HCT116 (cell line): ENCODE measurements around the gene EIF3F. TPM values are rescaled to one million over a fixed set of nuclear protein-coding genes. Genes with fewer than 3 reads are reported as not detected.

Experiments
- ATAC-seq: fragments of 200-7000 bp; cut with Tn5 transposase; 2 replicates; pipeline ENCODE4 v1.9.1; 2020; ENCODE audit warnings: mild to moderate bottlenecking, moderate library complexity
- BruUV-seq: library from RNA; stranded (reverse); fragments of 400-500 nt; replicated peaks from 2 replicates; lab custom pipeline; 2021; lab: Mats Ljungman, UMichigan
- CTCF ChIA-PET: fragments of 300-600 bp; sonication (Branson Sonifier 250); formaldehyde crosslinking; loops from one replicate; lab custom pipeline; 2021; ENCODE audit warnings: antibody characterized with exemption; lab: Charles Lee
- POLR2A ChIA-PET: fragments of 300-600, 350-600 bp; sonication (Branson Sonifier 250); formaldehyde crosslinking; loops from one replicate; lab custom pipeline; 2021; ENCODE audit warnings: antibody characterized with exemption; lab: Charles Lee
- RAD21 ChIA-PET, 2 experiments: fragments of 300-600 bp; sonication (Branson Sonifier 250); formaldehyde crosslinking; loops; one replicate each; lab custom pipeline; 2023; ENCODE audit warnings: low total read pairs in 2 of 2; ENCODE audit not compliant: uncharacterized antibody in 2 of 2, unreplicated experiment in 2 of 2, low non-redundant PET in 1 of 2; lab: Charles Lee
- DNase-seq: peaks from one replicate; pipeline ENCODE4 v3.0.0-alpha.2; 2010; ENCODE audit warnings: low read depth, low spot score
- H2AFZ ChIP-seq: fragments of 200-600 bp; shearing (Covaris generic), sonication (generic); 2 replicates; pipeline ENCODE4 v1.6.1; 2017; ENCODE audit warnings: low read depth, mixed run types, mixed read lengths, antibody characterized with exemption, low read length; ENCODE audit not compliant: poor library complexity, severe bottlenecking
- H3K27ac ChIP-seq: 2 replicates; pipeline ENCODE4 v1.5.1; 2012; ENCODE audit warnings: low read depth, low read length
- H3K27me3 ChIP-seq: fragments of 200-600 bp; sonication (generic); 2 replicates; pipeline ENCODE4 v1.6.1; 2016; ENCODE audit warnings: mixed run types, low read length, mixed read lengths; ENCODE audit not compliant: insufficient read depth
- H3K36me3 ChIP-seq, 2 experiments: fragments of 200-500 bp in 1 of 2; fragments of 200-600 bp in 1 of 2; sonication (Bioruptor generic) in 1 of 2; sonication (generic) in 1 of 2; 2 replicates each; pipeline versions ENCODE4 v1.5.1 to v1.6.1; 2014 to 2016; ENCODE audit warnings: low read length in 2 of 2, inconsistent platforms in 1 of 2, mixed read lengths in 1 of 2, mixed run types in 1 of 2; ENCODE audit not compliant: insufficient read depth in 2 of 2, control insufficient read depth in 1 of 2
- H3K4me1 ChIP-seq, 2 experiments: fragments of 200-600 bp in 1 of 2; sonication (generic) in 1 of 2; 2 replicates each; pipeline versions ENCODE4 v1.5.1 to v1.6.1; 2012 to 2017; ENCODE audit warnings: low read length in 2 of 2, inconsistent platforms in 1 of 2, mild to moderate bottlenecking in 1 of 2, mixed read lengths in 1 of 2, mixed run types in 1 of 2, moderate library complexity in 1 of 2; ENCODE audit not compliant: insufficient read depth in 2 of 2, control insufficient read depth in 1 of 2
- H3K4me2 ChIP-seq: fragments of 200-600 bp; sonication (generic); 2 replicates; pipeline ENCODE4 v1.6.1; 2017; ENCODE audit warnings: mixed run types, low read length, mixed read lengths
- H3K4me3 ChIP-seq, 2 experiments: fragments of 200-600 bp in 1 of 2; sonication (generic) in 1 of 2; replicated peaks in 1 of 2; 2 replicates each; pipeline ENCODE4 v1.5.1; 2011 to 2016; ENCODE audit warnings: low read length in 2 of 2, control low read depth in 1 of 2, low read depth in 1 of 2, mild to moderate bottlenecking in 1 of 2, mixed read lengths in 1 of 2, mixed run types in 1 of 2
- H3K79me2 ChIP-seq: fragments of 200-600 bp; sonication (generic); 2 replicates; pipeline ENCODE4 v1.6.1; 2017; ENCODE audit warnings: mild to moderate bottlenecking, mixed run types, low read length, moderate library complexity, mixed read lengths; ENCODE audit not compliant: insufficient read depth
- H3K9ac ChIP-seq: fragments of 200-600 bp; sonication (generic); 2 replicates; pipeline ENCODE4 v1.6.1; 2016; ENCODE audit warnings: low read length, mixed read lengths
- H3K9me2 ChIP-seq: fragments of 200-600 bp; sonication (generic), shearing (Covaris generic); 2 replicates; pipeline ENCODE4 v1.6.1; 2017; ENCODE audit warnings: mixed run types, mild to moderate bottlenecking, moderate library complexity; ENCODE audit not compliant: insufficient read depth
- H3K9me3 ChIP-seq, 2 experiments: fragments of 200-500 bp in 1 of 2; fragments of 200-600 bp in 1 of 2; sonication (Bioruptor generic) in 1 of 2; sonication (generic) in 1 of 2; 2 replicates each; pipeline ENCODE4 v1.6.1; 2014 to 2017; ENCODE audit warnings: low read length in 2 of 2, mixed read lengths in 2 of 2, inconsistent platforms in 1 of 2, low read depth in 1 of 2, mild to moderate bottlenecking in 1 of 2, mixed run types in 1 of 2, moderate library complexity in 1 of 2; ENCODE audit not compliant: control insufficient read depth in 1 of 2, insufficient read depth in 1 of 2
- H4K20me1 ChIP-seq: fragments of 200-600 bp; sonication (generic), shearing (Covaris generic); 2 replicates; pipeline ENCODE4 v1.6.1; 2017; ENCODE audit warnings: mixed run types, mild to moderate bottlenecking, moderate library complexity; ENCODE audit not compliant: insufficient read depth
- CBX3 ChIP-seq: IDR thresholded peaks from 2 replicates; pipeline ENCODE4 v1.6.1; 2012; ENCODE audit warnings: low read depth
- CEBPB ChIP-seq: IDR thresholded peaks from 2 replicates; pipeline ENCODE4 v1.6.1; 2012; ENCODE audit warnings: low read depth
- EGR1 ChIP-seq: IDR thresholded peaks from 2 replicates; pipeline ENCODE4 v1.6.1; 2012; ENCODE audit warnings: low read depth
- ELF1 ChIP-seq: IDR thresholded peaks from 2 replicates; pipeline ENCODE4 v1.6.1; 2012; ENCODE audit warnings: low read depth, borderline replicate concordance
- EZH2 ChIP-seq: fragments of 200-600 bp; sonication (generic); IDR thresholded peaks from 2 replicates; pipeline ENCODE4 v1.6.1; 2017; ENCODE audit warnings: antibody characterized with exemption, mixed run types
- EZH2phosphoT487 ChIP-seq: fragments of 200-600 bp; IDR thresholded peaks from 2 replicates; pipeline ENCODE4 v1.6.1; 2018; ENCODE audit warnings: antibody characterized with exemption, borderline replicate concordance
- FOSL1 ChIP-seq: IDR thresholded peaks from 2 replicates; pipeline ENCODE4 v1.6.1; 2012; ENCODE audit warnings: low read depth
- POLR2A ChIP-seq: IDR thresholded peaks from 2 replicates; pipeline ENCODE4 v1.7.0; 2011; ENCODE audit warnings: borderline replicate concordance; ENCODE audit not compliant: insufficient read depth, insufficient read length; ENCODE audit errors: extremely low read depth
- POLR2AphosphoS5 ChIP-seq: IDR thresholded peaks from 2 replicates; pipeline ENCODE4 v1.6.1; 2011; ENCODE audit warnings: mild to moderate bottlenecking, low read depth, low read length, moderate library complexity
- SIN3A ChIP-seq: IDR thresholded peaks from 2 replicates; pipeline ENCODE4 v1.6.1; 2012; ENCODE audit warnings: low read depth
- SP1 ChIP-seq: IDR thresholded peaks from 2 replicates; pipeline ENCODE4 v1.6.1; 2012; ENCODE audit warnings: low read depth
- SRF ChIP-seq: IDR thresholded peaks from 2 replicates; pipeline ENCODE4 v1.6.1; 2012; ENCODE audit warnings: low read depth
- TCF7L2 ChIP-seq: IDR thresholded peaks from 2 replicates; pipeline ENCODE4 v1.7.0; 2011; ENCODE audit warnings: borderline replicate concordance, inconsistent platforms; ENCODE audit not compliant: insufficient read depth, insufficient read length; ENCODE audit errors: extremely low read depth
- YY1 ChIP-seq: IDR thresholded peaks from 2 replicates; pipeline ENCODE4 v1.6.1; 2011; ENCODE audit warnings: low read length, low read depth, moderate library complexity, mild to moderate bottlenecking; ENCODE audit not compliant: insufficient replicate concordance; ENCODE audit errors: extremely low read depth
- ZFX ChIP-seq: fragments of 450-650 bp; IDR thresholded peaks from 2 replicates; pipeline ENCODE4 v1.6.1; 2017
- ZNF274 ChIP-seq: fragments of 200-500 bp; sonication (Bioruptor generic); IDR thresholded peaks from 2 replicates; pipeline ENCODE4 v1.6.1; 2014; ENCODE audit warnings: mild to moderate bottlenecking, low read depth, low read length, inconsistent platforms
- intact Hi-C: fragments of 100-400 bp; cut with micrococcal nuclease; formaldehyde crosslinking; loops from 2 replicates; pipeline ENCODE4 v1.10.0; 2022
- total RNA-seq: library from RNA; stranded (reverse); gene quantifications from one replicate; pipeline ENCODE4 v1.2.1, GENCODE V29; 2021; ENCODE audit not compliant: unreplicated experiment
- TF ChIP-seq, protein P1 (sequence below), 3 experiments: fragments of 200-600 bp in 1 of 3; sonication (generic) in 1 of 3; IDR thresholded peaks in 2 of 3; conservative IDR thresholded peaks in 1 of 3; 2 replicates each; pipeline ENCODE4 v1.5.1; 2012 to 2017; ENCODE audit warnings: low read depth in 2 of 3, low read length in 2 of 3, antibody characterized with exemption in 1 of 3, borderline replicate concordance in 1 of 3, control low read depth in 1 of 3, mild to moderate bottlenecking in 1 of 3, mixed read lengths in 1 of 3, mixed run types in 1 of 3, moderate library complexity in 1 of 3; ENCODE audit not compliant: insufficient read depth in 1 of 3
- TF ChIP-seq, protein P2 (sequence below): IDR thresholded peaks from 2 replicates; pipeline ENCODE4 v1.6.1; 2012; ENCODE audit warnings: low read depth
- TF ChIP-seq, protein P3 (sequence below): IDR thresholded peaks from 2 replicates; pipeline ENCODE4 v1.6.1; 2011; ENCODE audit warnings: mild to moderate bottlenecking, low read length, moderate library complexity; ENCODE audit not compliant: insufficient replicate concordance; ENCODE audit errors: extremely low read depth

EIF3F gene
- total RNA-seq, 1 experiment from 2014 or later = 313 TPM

DNA sequence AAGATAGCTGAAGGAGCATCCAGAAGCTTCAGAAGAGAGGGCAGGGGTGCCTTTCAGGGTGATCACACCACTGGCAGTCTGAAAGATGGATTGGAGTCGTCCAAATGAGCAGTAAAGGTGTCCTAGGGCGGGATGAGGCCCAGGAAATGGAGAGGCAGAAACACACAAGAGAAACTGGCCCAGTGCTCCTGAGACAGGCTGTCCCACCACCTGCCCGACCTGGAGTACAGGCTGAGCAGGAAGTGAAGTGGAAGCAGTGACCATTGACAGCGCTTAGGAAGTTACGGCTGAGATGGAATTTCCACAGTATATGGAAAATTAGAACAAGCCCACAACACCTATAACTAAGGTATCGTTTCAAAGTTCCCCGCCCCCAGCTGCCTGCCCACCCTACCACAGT, 16.1 kb downstream of the EIF3F start:
- Histone ChIP-seq H3K4me1 (no peaks in the 10 kb centered on the region), H3K36me3 (peaks cover 7 to 15% of the 10 kb centered on the region in 2 experiments; a peak in 3 of 4 replicates), H3K4me2 (no peak overlapping the region), H4K20me1 (no peaks in the 10 kb centered on the region), H3K4me3 (no peak overlapping the region), H3K27ac (no peak overlapping the region), H3K79me2 (no peaks in the 10 kb centered on the region), H3K9me3 (no peaks in the 10 kb centered on the region), H3K27me3 (no peaks in the 10 kb centered on the region), H2AFZ (no peak overlapping the region), H3K9me2 (no peaks in the 10 kb centered on the region), H3K9ac (no peak overlapping the region)
- ATAC-seq (no peak), DNase-seq (no peak)
- intact Hi-C loops = no loop called here
- RAD21 ChIA-PET = no interaction called here
- TF ChIP-seq CBX3 (no peak), FOSL1 (no peak), EZH2 (no peak), POLR2AphosphoS5 (no peak), EGR1 (no peak), SRF (no peak), POLR2A (no peak), TCF7L2 (no peak), EZH2phosphoT487 (no peak), YY1 (no peak), SP1 (no peak), ELF1 (no peak), ZNF274 (no peak), CEBPB (no peak), SIN3A (no peak), ZFX (no peak)
- TF ChIP-seq, protein P1, sequence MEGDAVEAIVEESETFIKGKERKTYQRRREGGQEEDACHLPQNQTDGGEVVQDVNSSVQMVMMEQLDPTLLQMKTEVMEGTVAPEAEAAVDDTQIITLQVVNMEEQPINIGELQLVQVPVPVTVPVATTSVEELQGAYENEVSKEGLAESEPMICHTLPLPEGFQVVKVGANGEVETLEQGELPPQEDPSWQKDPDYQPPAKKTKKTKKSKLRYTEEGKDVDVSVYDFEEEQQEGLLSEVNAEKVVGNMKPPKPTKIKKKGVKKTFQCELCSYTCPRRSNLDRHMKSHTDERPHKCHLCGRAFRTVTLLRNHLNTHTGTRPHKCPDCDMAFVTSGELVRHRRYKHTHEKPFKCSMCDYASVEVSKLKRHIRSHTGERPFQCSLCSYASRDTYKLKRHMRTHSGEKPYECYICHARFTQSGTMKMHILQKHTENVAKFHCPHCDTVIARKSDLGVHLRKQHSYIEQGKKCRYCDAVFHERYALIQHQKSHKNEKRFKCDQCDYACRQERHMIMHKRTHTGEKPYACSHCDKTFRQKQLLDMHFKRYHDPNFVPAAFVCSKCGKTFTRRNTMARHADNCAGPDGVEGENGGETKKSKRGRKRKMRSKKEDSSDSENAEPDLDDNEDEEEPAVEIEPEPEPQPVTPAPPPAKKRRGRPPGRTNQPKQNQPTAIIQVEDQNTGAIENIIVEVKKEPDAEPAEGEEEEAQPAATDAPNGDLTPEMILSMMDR (IDR thresholded peaks at IDR 0.05 in 2 of 3, conservative IDR thresholded peaks at IDR 0.05 in 1 of 3; ENCODE audit: borderline replicate concordance in 1 of 3, insufficient read depth in 1 of 3, low read depth in 2 of 3, low read length in 2 of 3) = no peak
- TF ChIP-seq, protein P2, sequence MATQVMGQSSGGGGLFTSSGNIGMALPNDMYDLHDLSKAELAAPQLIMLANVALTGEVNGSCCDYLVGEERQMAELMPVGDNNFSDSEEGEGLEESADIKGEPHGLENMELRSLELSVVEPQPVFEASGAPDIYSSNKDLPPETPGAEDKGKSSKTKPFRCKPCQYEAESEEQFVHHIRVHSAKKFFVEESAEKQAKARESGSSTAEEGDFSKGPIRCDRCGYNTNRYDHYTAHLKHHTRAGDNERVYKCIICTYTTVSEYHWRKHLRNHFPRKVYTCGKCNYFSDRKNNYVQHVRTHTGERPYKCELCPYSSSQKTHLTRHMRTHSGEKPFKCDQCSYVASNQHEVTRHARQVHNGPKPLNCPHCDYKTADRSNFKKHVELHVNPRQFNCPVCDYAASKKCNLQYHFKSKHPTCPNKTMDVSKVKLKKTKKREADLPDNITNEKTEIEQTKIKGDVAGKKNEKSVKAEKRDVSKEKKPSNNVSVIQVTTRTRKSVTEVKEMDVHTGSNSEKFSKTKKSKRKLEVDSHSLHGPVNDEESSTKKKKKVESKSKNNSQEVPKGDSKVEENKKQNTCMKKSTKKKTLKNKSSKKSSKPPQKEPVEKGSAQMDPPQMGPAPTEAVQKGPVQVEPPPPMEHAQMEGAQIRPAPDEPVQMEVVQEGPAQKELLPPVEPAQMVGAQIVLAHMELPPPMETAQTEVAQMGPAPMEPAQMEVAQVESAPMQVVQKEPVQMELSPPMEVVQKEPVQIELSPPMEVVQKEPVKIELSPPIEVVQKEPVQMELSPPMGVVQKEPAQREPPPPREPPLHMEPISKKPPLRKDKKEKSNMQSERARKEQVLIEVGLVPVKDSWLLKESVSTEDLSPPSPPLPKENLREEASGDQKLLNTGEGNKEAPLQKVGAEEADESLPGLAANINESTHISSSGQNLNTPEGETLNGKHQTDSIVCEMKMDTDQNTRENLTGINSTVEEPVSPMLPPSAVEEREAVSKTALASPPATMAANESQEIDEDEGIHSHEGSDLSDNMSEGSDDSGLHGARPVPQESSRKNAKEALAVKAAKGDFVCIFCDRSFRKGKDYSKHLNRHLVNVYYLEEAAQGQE = no peak
- TF ChIP-seq, protein P3, sequence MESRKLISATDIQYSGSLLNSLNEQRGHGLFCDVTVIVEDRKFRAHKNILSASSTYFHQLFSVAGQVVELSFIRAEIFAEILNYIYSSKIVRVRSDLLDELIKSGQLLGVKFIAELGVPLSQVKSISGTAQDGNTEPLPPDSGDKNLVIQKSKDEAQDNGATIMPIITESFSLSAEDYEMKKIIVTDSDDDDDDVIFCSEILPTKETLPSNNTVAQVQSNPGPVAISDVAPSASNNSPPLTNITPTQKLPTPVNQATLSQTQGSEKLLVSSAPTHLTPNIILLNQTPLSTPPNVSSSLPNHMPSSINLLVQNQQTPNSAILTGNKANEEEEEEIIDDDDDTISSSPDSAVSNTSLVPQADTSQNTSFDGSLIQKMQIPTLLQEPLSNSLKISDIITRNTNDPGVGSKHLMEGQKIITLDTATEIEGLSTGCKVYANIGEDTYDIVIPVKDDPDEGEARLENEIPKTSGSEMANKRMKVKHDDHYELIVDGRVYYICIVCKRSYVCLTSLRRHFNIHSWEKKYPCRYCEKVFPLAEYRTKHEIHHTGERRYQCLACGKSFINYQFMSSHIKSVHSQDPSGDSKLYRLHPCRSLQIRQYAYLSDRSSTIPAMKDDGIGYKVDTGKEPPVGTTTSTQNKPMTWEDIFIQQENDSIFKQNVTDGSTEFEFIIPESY = no peak
- CTCF ChIA-PET = interaction anchor here (1.3 to 7.7 kb wide), 2 partner anchors 87 to 94 kb away, joined by 5 to 184 read pairs; no protein-coding TSS in a partner anchor
- BruUV-seq = no TSS peak
- POLR2A ChIA-PET = no interaction called here
